HCT116 (cell line): ENCODE results near the gene GRIP2. TPM values are rescaled to one million over a fixed set of nuclear protein-coding genes. Genes with fewer than 3 reads are reported as not detected.

Source experiments
- ATAC-seq: fragments of 200-7000 bp; cut with Tn5 transposase; 2 replicates; pipeline ENCODE4 v1.9.1; 2020; ENCODE audit warnings: mild to moderate bottlenecking, moderate library complexity
- BruUV-seq: library from RNA; stranded (reverse); fragments of 400-500 nt; replicated peaks from 2 replicates; lab custom pipeline; 2021; lab: Mats Ljungman, UMichigan
- CTCF ChIA-PET: fragments of 300-600 bp; sonication (Branson Sonifier 250); formaldehyde crosslinking; loops from one replicate; lab custom pipeline; 2021; ENCODE audit warnings: antibody characterized with exemption; lab: Charles Lee
- POLR2A ChIA-PET: fragments of 300-600, 350-600 bp; sonication (Branson Sonifier 250); formaldehyde crosslinking; loops from one replicate; lab custom pipeline; 2021; ENCODE audit warnings: antibody characterized with exemption; lab: Charles Lee
- RAD21 ChIA-PET, 2 experiments: fragments of 300-600 bp; sonication (Branson Sonifier 250); formaldehyde crosslinking; loops; one replicate each; lab custom pipeline; 2023; ENCODE audit warnings: low total read pairs in 2 of 2; ENCODE audit not compliant: uncharacterized antibody in 2 of 2, unreplicated experiment in 2 of 2, low non-redundant PET in 1 of 2; lab: Charles Lee
- DNase-seq: peaks from one replicate; pipeline ENCODE4 v3.0.0-alpha.2; 2010; ENCODE audit warnings: low read depth, low spot score
- H2AFZ ChIP-seq: fragments of 200-600 bp; shearing (Covaris generic), sonication (generic); 2 replicates; pipeline ENCODE4 v1.6.1; 2017; ENCODE audit warnings: low read depth, mixed run types, mixed read lengths, antibody characterized with exemption, low read length; ENCODE audit not compliant: poor library complexity, severe bottlenecking
- H3K27ac ChIP-seq: 2 replicates; pipeline ENCODE4 v1.5.1; 2012; ENCODE audit warnings: low read depth, low read length
- H3K27me3 ChIP-seq: fragments of 200-600 bp; sonication (generic); 2 replicates; pipeline ENCODE4 v1.6.1; 2016; ENCODE audit warnings: mixed run types, low read length, mixed read lengths; ENCODE audit not compliant: insufficient read depth
- H3K36me3 ChIP-seq, 2 experiments: fragments of 200-500 bp in 1 of 2; fragments of 200-600 bp in 1 of 2; sonication (Bioruptor generic) in 1 of 2; sonication (generic) in 1 of 2; 2 replicates each; pipeline versions ENCODE4 v1.5.1 to v1.6.1; 2014 to 2016; ENCODE audit warnings: low read length in 2 of 2, inconsistent platforms in 1 of 2, mixed read lengths in 1 of 2, mixed run types in 1 of 2; ENCODE audit not compliant: insufficient read depth in 2 of 2, control insufficient read depth in 1 of 2
- H3K4me1 ChIP-seq, 2 experiments: fragments of 200-600 bp in 1 of 2; sonication (generic) in 1 of 2; 2 replicates each; pipeline versions ENCODE4 v1.5.1 to v1.6.1; 2012 to 2017; ENCODE audit warnings: low read length in 2 of 2, inconsistent platforms in 1 of 2, mild to moderate bottlenecking in 1 of 2, mixed read lengths in 1 of 2, mixed run types in 1 of 2, moderate library complexity in 1 of 2; ENCODE audit not compliant: insufficient read depth in 2 of 2, control insufficient read depth in 1 of 2
- H3K4me2 ChIP-seq: fragments of 200-600 bp; sonication (generic); 2 replicates; pipeline ENCODE4 v1.6.1; 2017; ENCODE audit warnings: mixed run types, low read length, mixed read lengths
- H3K4me3 ChIP-seq, 2 experiments: fragments of 200-600 bp in 1 of 2; sonication (generic) in 1 of 2; replicated peaks in 1 of 2; 2 replicates each; pipeline ENCODE4 v1.5.1; 2011 to 2016; ENCODE audit warnings: low read length in 2 of 2, control low read depth in 1 of 2, low read depth in 1 of 2, mild to moderate bottlenecking in 1 of 2, mixed read lengths in 1 of 2, mixed run types in 1 of 2
- H3K79me2 ChIP-seq: fragments of 200-600 bp; sonication (generic); 2 replicates; pipeline ENCODE4 v1.6.1; 2017; ENCODE audit warnings: mild to moderate bottlenecking, mixed run types, low read length, moderate library complexity, mixed read lengths; ENCODE audit not compliant: insufficient read depth
- H3K9ac ChIP-seq: fragments of 200-600 bp; sonication (generic); 2 replicates; pipeline ENCODE4 v1.6.1; 2016; ENCODE audit warnings: low read length, mixed read lengths
- H3K9me2 ChIP-seq: fragments of 200-600 bp; sonication (generic), shearing (Covaris generic); 2 replicates; pipeline ENCODE4 v1.6.1; 2017; ENCODE audit warnings: mixed run types, mild to moderate bottlenecking, moderate library complexity; ENCODE audit not compliant: insufficient read depth
- H3K9me3 ChIP-seq, 2 experiments: fragments of 200-500 bp in 1 of 2; fragments of 200-600 bp in 1 of 2; sonication (Bioruptor generic) in 1 of 2; sonication (generic) in 1 of 2; 2 replicates each; pipeline ENCODE4 v1.6.1; 2014 to 2017; ENCODE audit warnings: low read length in 2 of 2, mixed read lengths in 2 of 2, inconsistent platforms in 1 of 2, low read depth in 1 of 2, mild to moderate bottlenecking in 1 of 2, mixed run types in 1 of 2, moderate library complexity in 1 of 2; ENCODE audit not compliant: control insufficient read depth in 1 of 2, insufficient read depth in 1 of 2
- H4K20me1 ChIP-seq: fragments of 200-600 bp; sonication (generic), shearing (Covaris generic); 2 replicates; pipeline ENCODE4 v1.6.1; 2017; ENCODE audit warnings: mixed run types, mild to moderate bottlenecking, moderate library complexity; ENCODE audit not compliant: insufficient read depth
- CBX3 ChIP-seq: IDR thresholded peaks from 2 replicates; pipeline ENCODE4 v1.6.1; 2012; ENCODE audit warnings: low read depth
- CEBPB ChIP-seq: IDR thresholded peaks from 2 replicates; pipeline ENCODE4 v1.6.1; 2012; ENCODE audit warnings: low read depth
- JUND ChIP-seq: IDR thresholded peaks from 2 replicates; pipeline ENCODE4 v1.6.1; 2012
- POLR2A ChIP-seq: IDR thresholded peaks from 2 replicates; pipeline ENCODE4 v1.7.0; 2011; ENCODE audit warnings: borderline replicate concordance; ENCODE audit not compliant: insufficient read depth, insufficient read length; ENCODE audit errors: extremely low read depth
- RAD21 ChIP-seq: IDR thresholded peaks from 2 replicates; pipeline ENCODE4 v1.6.1; 2012; ENCODE audit warnings: low read depth, mild to moderate bottlenecking
- YY1 ChIP-seq: IDR thresholded peaks from 2 replicates; pipeline ENCODE4 v1.6.1; 2011; ENCODE audit warnings: low read length, low read depth, moderate library complexity, mild to moderate bottlenecking; ENCODE audit not compliant: insufficient replicate concordance; ENCODE audit errors: extremely low read depth
- ZFX ChIP-seq: fragments of 450-650 bp; IDR thresholded peaks from 2 replicates; pipeline ENCODE4 v1.6.1; 2017
- intact Hi-C: fragments of 100-400 bp; cut with micrococcal nuclease; formaldehyde crosslinking; loops from 2 replicates; pipeline ENCODE4 v1.10.0; 2022
- total RNA-seq: library from RNA; stranded (reverse); gene quantifications from one replicate; pipeline ENCODE4 v1.2.1, GENCODE V29; 2021; ENCODE audit not compliant: unreplicated experiment
- TF ChIP-seq, protein P1 (sequence below), 3 experiments: fragments of 200-600 bp in 1 of 3; sonication (generic) in 1 of 3; IDR thresholded peaks in 2 of 3; conservative IDR thresholded peaks in 1 of 3; 2 replicates each; pipeline ENCODE4 v1.5.1; 2012 to 2017; ENCODE audit warnings: low read depth in 2 of 3, low read length in 2 of 3, antibody characterized with exemption in 1 of 3, borderline replicate concordance in 1 of 3, control low read depth in 1 of 3, mild to moderate bottlenecking in 1 of 3, mixed read lengths in 1 of 3, mixed run types in 1 of 3, moderate library complexity in 1 of 3; ENCODE audit not compliant: insufficient read depth in 1 of 3
- TF ChIP-seq, protein P2 (sequence below): IDR thresholded peaks from 2 replicates; pipeline ENCODE4 v1.6.1; 2011; ENCODE audit warnings: mild to moderate bottlenecking, low read length, moderate library complexity; ENCODE audit not compliant: insufficient replicate concordance; ENCODE audit errors: extremely low read depth
- TF ChIP-seq, protein P3 (sequence below): IDR thresholded peaks from 2 replicates; pipeline ENCODE4 v1.6.1; 2012; ENCODE audit warnings: low read depth

Gene GRIP2
- total RNA-seq, 1 experiment from 2014 or later = 0.34 TPM

DNA sequence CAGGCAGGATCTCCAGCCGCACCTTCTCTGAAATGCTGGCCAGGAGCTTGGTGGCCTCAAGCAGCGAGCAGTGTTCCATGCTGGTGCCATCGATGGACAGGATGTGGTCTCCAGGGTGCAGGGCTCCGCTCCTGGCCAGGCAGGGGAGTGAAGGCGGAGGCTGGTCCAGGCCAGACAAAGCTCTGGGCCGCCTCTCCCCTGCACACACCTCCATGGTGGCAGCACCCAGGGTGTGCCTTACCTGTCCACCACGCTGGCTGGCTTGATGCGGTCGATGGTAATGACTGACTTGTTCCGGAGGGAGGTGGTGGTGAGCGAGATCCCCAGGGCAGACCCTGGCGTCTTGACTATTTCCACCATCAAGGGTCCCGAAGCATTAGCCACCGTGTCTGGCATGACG lies 20.0 kb downstream of the GRIP2 start:
- TF ChIP-seq POLR2A (no peak), YY1 (no peak), CBX3 (no peak), CEBPB (no peak), RAD21 (no peak), ZFX (no peak), JUND (no peak)
- TF ChIP-seq, protein P1, sequence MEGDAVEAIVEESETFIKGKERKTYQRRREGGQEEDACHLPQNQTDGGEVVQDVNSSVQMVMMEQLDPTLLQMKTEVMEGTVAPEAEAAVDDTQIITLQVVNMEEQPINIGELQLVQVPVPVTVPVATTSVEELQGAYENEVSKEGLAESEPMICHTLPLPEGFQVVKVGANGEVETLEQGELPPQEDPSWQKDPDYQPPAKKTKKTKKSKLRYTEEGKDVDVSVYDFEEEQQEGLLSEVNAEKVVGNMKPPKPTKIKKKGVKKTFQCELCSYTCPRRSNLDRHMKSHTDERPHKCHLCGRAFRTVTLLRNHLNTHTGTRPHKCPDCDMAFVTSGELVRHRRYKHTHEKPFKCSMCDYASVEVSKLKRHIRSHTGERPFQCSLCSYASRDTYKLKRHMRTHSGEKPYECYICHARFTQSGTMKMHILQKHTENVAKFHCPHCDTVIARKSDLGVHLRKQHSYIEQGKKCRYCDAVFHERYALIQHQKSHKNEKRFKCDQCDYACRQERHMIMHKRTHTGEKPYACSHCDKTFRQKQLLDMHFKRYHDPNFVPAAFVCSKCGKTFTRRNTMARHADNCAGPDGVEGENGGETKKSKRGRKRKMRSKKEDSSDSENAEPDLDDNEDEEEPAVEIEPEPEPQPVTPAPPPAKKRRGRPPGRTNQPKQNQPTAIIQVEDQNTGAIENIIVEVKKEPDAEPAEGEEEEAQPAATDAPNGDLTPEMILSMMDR (IDR thresholded peaks at IDR 0.05 in 2 of 3, conservative IDR thresholded peaks at IDR 0.05 in 1 of 3; ENCODE audit: borderline replicate concordance in 1 of 3, insufficient read depth in 1 of 3, low read depth in 2 of 3, low read length in 2 of 3) = no peak
- TF ChIP-seq, protein P2, sequence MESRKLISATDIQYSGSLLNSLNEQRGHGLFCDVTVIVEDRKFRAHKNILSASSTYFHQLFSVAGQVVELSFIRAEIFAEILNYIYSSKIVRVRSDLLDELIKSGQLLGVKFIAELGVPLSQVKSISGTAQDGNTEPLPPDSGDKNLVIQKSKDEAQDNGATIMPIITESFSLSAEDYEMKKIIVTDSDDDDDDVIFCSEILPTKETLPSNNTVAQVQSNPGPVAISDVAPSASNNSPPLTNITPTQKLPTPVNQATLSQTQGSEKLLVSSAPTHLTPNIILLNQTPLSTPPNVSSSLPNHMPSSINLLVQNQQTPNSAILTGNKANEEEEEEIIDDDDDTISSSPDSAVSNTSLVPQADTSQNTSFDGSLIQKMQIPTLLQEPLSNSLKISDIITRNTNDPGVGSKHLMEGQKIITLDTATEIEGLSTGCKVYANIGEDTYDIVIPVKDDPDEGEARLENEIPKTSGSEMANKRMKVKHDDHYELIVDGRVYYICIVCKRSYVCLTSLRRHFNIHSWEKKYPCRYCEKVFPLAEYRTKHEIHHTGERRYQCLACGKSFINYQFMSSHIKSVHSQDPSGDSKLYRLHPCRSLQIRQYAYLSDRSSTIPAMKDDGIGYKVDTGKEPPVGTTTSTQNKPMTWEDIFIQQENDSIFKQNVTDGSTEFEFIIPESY = no peak
- TF ChIP-seq, protein P3, sequence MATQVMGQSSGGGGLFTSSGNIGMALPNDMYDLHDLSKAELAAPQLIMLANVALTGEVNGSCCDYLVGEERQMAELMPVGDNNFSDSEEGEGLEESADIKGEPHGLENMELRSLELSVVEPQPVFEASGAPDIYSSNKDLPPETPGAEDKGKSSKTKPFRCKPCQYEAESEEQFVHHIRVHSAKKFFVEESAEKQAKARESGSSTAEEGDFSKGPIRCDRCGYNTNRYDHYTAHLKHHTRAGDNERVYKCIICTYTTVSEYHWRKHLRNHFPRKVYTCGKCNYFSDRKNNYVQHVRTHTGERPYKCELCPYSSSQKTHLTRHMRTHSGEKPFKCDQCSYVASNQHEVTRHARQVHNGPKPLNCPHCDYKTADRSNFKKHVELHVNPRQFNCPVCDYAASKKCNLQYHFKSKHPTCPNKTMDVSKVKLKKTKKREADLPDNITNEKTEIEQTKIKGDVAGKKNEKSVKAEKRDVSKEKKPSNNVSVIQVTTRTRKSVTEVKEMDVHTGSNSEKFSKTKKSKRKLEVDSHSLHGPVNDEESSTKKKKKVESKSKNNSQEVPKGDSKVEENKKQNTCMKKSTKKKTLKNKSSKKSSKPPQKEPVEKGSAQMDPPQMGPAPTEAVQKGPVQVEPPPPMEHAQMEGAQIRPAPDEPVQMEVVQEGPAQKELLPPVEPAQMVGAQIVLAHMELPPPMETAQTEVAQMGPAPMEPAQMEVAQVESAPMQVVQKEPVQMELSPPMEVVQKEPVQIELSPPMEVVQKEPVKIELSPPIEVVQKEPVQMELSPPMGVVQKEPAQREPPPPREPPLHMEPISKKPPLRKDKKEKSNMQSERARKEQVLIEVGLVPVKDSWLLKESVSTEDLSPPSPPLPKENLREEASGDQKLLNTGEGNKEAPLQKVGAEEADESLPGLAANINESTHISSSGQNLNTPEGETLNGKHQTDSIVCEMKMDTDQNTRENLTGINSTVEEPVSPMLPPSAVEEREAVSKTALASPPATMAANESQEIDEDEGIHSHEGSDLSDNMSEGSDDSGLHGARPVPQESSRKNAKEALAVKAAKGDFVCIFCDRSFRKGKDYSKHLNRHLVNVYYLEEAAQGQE = no peak
- intact Hi-C loops = no loop called here
- ChIA-PET RAD21 (no interaction called here), POLR2A (no interaction called here), CTCF (no interaction called here)
- H3K4me3 ChIP-seq = no peak overlapping the region
- no peaks in the 10 kb centered on the region for H3K36me3 ChIP-seq
- peaks cover 8 to 12% of the 10 kb centered on the region in 2 experiments for H3K4me1 ChIP-seq
- no peak overlapping the region for H3K4me2 ChIP-seq
- no peaks in the 10 kb centered on the region for H4K20me1 ChIP-seq
- no peak overlapping the region for H3K27ac ChIP-seq
- no peak for ATAC-seq
- BruUV-seq = no TSS peak
- H2AFZ ChIP-seq = no peak overlapping the region
- no peaks in the 10 kb centered on the region for H3K27me3 ChIP-seq
- no peaks in the 10 kb centered on the region for H3K9me3 ChIP-seq
- no peak overlapping the region for H3K9ac ChIP-seq
- DNase-seq = no peak
- H3K79me2 ChIP-seq = no peaks in the 10 kb centered on the region
- no peaks in the 10 kb centered on the region for H3K9me2 ChIP-seq
